ENCODE data around the gene EFCAB11. TPM values are rescaled to one million over a fixed set of nuclear protein-coding genes. Genes with fewer than 3 reads are reported as not detected.

The EFCAB11 gene
- total RNA-seq, 2 experiments from 2014 or later = 0.36 to 0.47 TPM

DNA sequence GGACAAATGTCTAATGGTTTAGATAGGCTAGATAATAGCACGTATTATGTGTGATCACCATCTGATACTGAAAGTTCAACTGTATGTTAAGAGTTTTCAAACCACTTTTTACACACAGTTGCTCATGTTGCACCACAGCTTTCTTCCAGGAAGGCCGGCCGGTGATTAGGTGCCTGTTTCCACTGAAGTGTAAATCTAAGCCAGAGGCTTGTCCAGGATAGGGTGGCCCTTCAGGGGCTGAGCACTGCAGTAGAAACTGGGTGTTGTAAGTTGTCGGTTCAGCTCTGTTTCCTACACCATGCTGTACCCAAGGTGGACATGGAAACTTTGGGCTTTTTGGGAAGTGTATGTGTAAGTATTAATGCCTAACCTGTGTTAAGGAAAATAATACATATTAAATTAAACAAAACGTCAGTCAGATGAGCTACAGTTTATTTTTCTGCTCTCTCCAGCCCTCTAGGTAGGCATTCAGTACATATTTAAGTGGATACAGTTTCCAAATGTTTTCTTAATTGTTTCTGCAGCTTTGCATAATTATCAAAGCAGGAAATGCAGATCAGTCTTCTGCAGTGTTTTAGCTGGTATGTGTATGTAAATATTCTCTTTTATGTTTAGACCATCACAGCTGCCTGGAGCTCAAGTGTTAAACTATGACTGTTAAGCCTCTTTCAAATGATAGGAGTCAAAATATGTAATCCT is 32.1 kb upstream of the EFCAB11 start:
- Mint-ChIP-seq H3K27me3 (no peaks in the 10 kb centered on the region), H3K4me1 (ENCODE audit: low read depth) (no peaks in the 10 kb centered on the region), H3K4me3 (no peak overlapping the region), H3K27ac (no peak overlapping the region), H3K36me3 (ENCODE audit: low read depth) (peaks cover 89% of the 10 kb centered on the region), H3K9me3 (no peaks in the 10 kb centered on the region)
- Histone ChIP-seq H3K36me3 (ENCODE audit: insufficient read depth, low read length) (peaks cover 76% of the 10 kb centered on the region), H3K27ac (ENCODE audit: low read depth in 1 of 2, low read length in 2 of 2) (no peak overlapping the region), H3K4me3 (ENCODE audit: low read length) (no peak overlapping the region), H3K27me3 (ENCODE audit: control insufficient read depth in 1 of 2, insufficient read depth in 2 of 2, low read length in 2 of 2) (no peaks in the 10 kb centered on the region), H3K4me1 (ENCODE audit: insufficient read depth, low read length) (no peaks in the 10 kb centered on the region), H3K9me3 (ENCODE audit: control insufficient read depth in 1 of 2, insufficient read depth in 1 of 2, low read length in 2 of 2) (no peaks in the 10 kb centered on the region)
- CTCF ChIA-PET = interaction anchor here (1.0 to 2.5 kb wide), 2 partner anchors 13 to 47 kb away, joined by 3 to 8 read pairs; no protein-coding TSS in a partner anchor
- POLR2A ChIA-PET = no interaction called here
- DNase-seq (no peak), ATAC-seq (ENCODE audit: poor library complexity) (no peak)
- TF ChIP-seq, protein P1, sequence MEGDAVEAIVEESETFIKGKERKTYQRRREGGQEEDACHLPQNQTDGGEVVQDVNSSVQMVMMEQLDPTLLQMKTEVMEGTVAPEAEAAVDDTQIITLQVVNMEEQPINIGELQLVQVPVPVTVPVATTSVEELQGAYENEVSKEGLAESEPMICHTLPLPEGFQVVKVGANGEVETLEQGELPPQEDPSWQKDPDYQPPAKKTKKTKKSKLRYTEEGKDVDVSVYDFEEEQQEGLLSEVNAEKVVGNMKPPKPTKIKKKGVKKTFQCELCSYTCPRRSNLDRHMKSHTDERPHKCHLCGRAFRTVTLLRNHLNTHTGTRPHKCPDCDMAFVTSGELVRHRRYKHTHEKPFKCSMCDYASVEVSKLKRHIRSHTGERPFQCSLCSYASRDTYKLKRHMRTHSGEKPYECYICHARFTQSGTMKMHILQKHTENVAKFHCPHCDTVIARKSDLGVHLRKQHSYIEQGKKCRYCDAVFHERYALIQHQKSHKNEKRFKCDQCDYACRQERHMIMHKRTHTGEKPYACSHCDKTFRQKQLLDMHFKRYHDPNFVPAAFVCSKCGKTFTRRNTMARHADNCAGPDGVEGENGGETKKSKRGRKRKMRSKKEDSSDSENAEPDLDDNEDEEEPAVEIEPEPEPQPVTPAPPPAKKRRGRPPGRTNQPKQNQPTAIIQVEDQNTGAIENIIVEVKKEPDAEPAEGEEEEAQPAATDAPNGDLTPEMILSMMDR (IDR thresholded peaks at IDR 0.05) = no peak
- intact Hi-C loops (cut with DNase I, micrococcal nuclease) = no loop called here

DNA sequence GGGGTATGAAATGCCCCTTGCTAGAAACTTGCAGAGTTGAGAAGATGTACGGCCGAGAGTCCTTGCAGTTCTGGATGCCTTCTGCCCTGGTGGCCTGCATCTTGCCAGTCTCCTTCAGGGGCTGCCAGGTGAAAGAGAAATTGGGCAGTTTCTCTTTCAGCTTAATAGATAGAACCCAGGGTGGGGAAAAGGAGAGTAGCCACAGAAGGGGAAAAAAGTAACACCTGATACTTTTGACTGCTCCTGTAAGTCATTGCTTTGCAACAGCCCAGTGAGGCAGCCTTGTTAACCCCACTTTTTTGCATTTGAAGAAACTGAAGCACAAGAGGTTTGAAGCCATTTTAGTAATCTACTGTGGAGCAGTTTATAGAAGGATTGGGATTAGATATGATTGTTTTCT is 28.8 kb upstream of the EFCAB11 start:
- Histone ChIP-seq H3K36me3 (ENCODE audit: insufficient read depth, low read length) (peaks cover 80% of the 10 kb centered on the region), H3K4me3 (ENCODE audit: low read length) (no peak overlapping the region), H3K27ac (ENCODE audit: low read depth in 1 of 2, low read length in 2 of 2) (no peak overlapping the region), H3K4me1 (ENCODE audit: insufficient read depth, low read length) (no peaks in the 10 kb centered on the region), H3K27me3 (ENCODE audit: control insufficient read depth in 1 of 2, insufficient read depth in 2 of 2, low read length in 2 of 2) (no peaks in the 10 kb centered on the region), H3K9me3 (ENCODE audit: control insufficient read depth in 1 of 2, insufficient read depth in 1 of 2, low read length in 2 of 2) (no peaks in the 10 kb centered on the region)
- Mint-ChIP-seq H3K4me1 (ENCODE audit: low read depth) (no peaks in the 10 kb centered on the region), H3K9me3 (no peaks in the 10 kb centered on the region), H3K27ac (no peak overlapping the region), H3K4me3 (no peak overlapping the region), H3K27me3 (no peaks in the 10 kb centered on the region), H3K36me3 (ENCODE audit: low read depth) (peaks cover 91% of the 10 kb centered on the region)
- POLR2A ChIA-PET = no interaction called here
- TF ChIP-seq, protein P1 (IDR thresholded peaks at IDR 0.05) = no peak
- DNase-seq (no peak), ATAC-seq (ENCODE audit: poor library complexity) (no peak)
- intact Hi-C loops (cut with DNase I, micrococcal nuclease) = no loop called here
- CTCF ChIA-PET = interaction anchor here (1.5 to 2.3 kb wide), 2 partner anchors 10 to 43 kb away, joined by 3 to 9 read pairs; no protein-coding TSS in a partner anchor

- no peak for ATAC-seq (ENCODE audit: poor library complexity)
- H3K36me3 ChIP-seq (ENCODE audit: insufficient read depth, low read length) = peaks cover 83% of the 10 kb centered on the region
- CTCF ChIA-PET = interaction anchor here (1.6 kb wide), 1 partner anchor 39 kb away, joined by 5 read pairs; no protein-coding TSS in a partner anchor
- no peaks in the 10 kb centered on the region for H3K9me3 ChIP-seq (ENCODE audit: control insufficient read depth in 1 of 2, insufficient read depth in 1 of 2, low read length in 2 of 2)
- Mint-ChIP-seq H3K4me3 (no peak overlapping the region), H3K27me3 (no peaks in the 10 kb centered on the region), H3K27ac (no peak overlapping the region), H3K4me1 (ENCODE audit: low read depth) (peaks cover 2% of the 10 kb centered on the region), H3K9me3 (no peaks in the 10 kb centered on the region), H3K36me3 (ENCODE audit: low read depth) (peaks cover 85% of the 10 kb centered on the region)
- no peaks in the 10 kb centered on the region for H3K27me3 ChIP-seq (ENCODE audit: control insufficient read depth in 1 of 2, insufficient read depth in 2 of 2, low read length in 2 of 2)
- H3K27ac ChIP-seq (ENCODE audit: low read depth in 1 of 2, low read length in 2 of 2) = no peak overlapping the region
- H3K4me1 ChIP-seq (ENCODE audit: insufficient read depth, low read length) = no peaks in the 10 kb centered on the region
- no peak for DNase-seq
- no peak overlapping the region for H3K4me3 ChIP-seq (ENCODE audit: low read length)
- TF ChIP-seq, protein P1 (IDR thresholded peaks at IDR 0.05) = no peak
- intact Hi-C loops (cut with DNase I, micrococcal nuclease) = no loop called here
- POLR2A ChIA-PET = no interaction called here
Observed at GRCh38 chr14:89978656-89979055, 24.1 kb upstream of the EFCAB11 start.
